ENCODE data around the gene RNF14.

Gene RNF14

DNA sequence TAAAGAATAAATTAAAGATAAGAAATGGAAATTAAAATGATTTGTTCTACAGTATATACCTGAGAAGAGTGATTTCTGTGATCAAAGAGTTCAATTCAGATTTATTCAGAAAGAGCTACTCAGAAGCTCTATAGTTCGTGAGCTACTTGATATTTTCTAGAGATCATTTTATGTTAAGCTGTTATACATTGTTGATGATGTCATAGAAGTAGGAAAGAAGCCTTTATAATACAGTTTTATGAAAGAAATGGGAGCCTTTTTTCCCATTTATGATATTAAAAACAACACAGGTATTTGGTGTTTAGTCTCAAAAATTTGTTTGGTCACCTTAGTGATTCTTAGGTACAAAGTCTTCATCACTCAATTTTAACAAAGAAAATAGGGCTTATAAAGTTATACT, 20.8 kb downstream of the RNF14 start:
- no peak for DNase-seq

DNA sequence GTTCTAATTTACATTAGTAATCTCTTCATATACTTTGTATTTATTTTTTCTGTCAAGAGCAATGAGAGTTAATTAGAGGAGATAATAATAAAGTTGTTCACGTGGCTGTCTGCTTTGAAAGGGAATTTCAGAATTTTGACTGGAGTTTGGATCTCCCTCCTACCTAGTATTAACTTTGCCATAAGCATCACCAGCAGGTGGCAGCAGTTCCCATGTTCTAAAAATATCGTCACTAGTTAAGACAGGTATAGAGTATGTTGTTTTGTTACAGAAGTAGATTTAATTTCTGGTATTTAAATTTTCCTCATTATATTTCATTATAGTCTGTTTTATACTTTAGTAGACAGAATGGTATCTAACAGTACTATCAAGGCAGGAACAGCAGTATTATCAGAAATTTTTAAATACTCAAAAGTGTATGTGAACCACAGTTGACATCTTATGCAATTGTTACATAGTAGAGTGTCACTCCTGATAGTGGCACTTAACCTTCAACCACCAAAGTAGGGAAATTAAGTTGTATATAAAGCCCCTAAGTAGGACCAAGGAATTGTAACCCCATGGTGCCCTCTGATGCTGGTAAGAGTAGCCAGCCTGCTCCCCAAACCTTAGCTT, 23.6 kb downstream of the RNF14 start:
- peak; percentile 51 for DNase-seq

DNA sequence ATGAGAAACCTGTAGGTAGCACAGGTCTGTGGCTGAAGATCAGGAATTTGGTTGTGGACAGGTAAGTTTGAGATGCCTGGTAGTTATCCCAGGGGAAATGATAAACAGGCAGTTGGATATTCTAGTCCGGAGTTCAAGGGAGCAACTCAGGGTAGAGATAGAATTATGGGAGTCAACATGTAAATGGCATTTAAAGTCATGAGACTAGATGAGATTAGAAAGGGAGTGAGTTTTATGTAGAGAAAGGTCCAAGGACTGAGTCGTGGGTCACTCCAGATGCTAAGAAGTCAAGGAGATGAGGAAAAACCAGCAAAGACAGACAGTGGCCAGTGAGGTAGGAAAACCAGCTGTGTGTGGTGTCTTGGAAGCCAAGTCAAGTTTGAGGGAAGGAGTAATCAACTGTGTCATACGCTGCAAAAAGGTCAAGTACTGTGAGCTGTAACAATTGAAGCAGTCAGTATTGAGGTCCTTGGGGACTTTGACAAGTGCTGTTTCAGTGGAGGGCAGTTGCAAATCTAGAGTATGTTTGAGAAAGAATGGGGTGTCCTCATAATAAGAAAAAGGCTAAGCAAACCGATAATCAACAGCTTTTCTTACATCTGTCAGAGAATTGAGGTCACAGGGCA, 25.7 kb downstream of the RNF14 start:
- no peak for DNase-seq

DNA sequence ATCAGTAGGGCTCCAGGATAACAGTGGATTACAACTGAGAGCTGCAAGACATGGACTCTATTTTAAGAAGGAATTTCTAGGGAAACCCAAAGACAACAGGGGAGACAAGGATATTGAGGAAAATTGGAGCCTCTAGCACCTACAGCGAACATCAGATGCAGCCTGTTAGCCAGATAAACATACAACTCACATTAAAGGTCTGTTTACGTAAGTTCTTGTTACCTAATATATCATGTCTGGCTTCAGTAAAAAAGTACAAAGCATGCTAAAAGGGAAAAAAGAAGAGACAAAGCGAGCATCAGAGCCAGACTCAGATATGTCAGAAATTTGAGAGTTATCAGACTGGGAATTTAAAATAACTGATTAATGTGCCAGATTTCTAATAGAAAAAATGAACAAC, 26.8 kb downstream of the RNF14 start:
- DNase-seq = no peak

DNA sequence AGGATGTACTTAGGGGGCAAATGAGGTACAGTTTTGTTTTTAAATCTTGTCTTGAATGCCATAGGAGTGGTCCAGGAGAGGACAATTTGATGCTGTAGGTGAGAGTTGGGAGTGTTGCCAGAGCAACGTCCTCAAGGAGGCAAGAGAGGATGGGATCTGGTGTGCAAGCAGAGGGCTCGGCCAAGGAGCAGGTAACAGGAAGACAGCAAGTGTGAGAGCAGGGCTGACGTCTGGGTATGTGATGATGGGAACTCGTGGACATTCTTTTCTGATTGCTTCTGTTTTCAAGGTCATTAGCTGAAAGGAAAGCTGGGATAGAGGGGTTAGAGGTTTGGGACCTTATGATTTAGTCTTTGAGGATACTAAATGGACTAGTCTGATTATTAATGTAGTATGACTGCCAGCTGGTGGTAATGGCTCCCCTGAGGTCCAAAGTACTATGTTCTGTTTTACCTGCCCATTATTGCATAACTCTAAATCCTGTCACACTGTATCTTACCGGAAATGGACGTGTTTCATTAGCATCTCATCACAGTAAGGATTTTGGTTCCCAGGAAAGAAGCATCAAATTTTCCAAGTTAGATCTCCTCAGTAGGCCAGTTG, 28.6 kb downstream of the RNF14 start:
- DNase-seq = no peak

DNA sequence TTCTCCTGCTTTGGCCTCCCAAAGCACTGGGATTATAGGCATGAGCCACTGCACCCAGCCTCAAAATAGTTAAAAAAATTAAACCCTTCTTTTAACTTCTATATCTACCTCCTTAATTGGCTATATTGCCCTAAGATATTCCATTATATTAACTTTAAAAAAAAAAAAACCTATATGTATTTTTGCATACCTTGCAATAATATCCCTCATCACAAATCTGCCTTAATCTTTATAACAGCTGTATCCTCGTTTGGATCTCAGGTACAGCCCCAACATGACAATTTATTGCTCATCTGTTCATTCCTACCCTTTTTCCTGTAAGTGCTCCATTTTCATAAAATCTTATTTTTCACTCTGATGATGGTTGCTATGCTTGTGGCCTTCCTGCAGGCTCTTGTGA, 31.3 kb downstream of the RNF14 start:
- DNase-seq = no peak

DNA sequence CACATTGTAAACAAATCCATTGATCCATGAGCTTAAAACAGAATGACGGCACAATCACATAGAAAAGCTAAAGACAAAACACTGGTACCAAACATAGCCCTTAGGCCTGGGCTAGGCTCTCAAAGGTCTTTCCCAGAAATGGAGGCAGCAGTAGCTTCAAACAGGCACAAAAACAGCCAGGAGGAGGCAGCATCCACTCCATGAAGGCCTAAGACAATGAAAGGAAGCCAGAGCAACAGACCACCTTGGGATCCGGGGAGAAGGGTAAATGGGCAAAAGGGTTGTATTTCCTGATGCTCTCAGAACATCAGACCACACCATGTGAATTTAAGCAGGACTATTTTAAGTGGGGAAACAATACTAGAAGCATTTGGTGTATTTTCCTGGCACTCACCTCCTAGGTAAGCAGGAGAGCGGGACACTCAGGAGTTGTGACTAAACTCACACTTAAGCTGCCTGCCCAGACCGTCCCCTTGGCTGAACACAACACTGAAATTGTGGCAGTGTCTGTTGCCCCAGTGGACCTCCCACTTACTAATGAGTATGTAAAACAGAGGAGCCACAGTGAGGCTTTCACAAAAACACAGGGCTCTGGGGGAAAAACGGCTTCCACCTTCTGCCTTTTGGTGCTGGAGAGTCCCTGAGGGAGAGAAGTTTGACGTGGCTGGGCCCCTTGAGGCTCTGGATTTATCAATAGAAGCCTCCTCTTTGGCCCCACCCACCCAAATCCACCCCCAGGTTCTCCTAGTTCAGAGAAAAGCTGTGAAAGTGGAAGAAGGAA, 32.0 kb downstream of the RNF14 start:
- DNase-seq = no peak

DNA sequence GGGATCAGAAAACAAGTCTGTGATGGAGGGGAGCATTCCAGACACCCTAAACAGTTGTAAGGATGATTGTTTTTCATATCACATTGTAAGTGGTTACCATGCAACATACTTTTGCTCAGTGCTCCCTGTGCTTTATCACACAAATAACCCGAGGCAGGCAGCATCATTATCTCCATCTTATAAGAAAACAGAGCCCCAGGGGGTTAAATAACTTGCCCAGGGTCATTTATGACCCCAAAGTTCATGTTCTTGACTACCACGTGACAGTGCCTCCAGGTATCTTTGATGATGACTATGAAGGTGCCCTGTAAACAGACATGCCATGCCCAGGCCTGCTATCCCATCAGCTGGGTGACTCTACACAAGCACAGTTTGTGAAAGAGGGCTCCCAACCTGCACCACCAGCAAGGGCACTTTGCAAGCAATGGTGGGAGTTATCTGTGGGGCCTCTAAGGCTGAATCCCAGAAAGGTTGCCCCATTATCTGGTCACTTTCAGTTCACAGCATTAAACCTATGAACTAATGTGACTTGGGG, 34.4 kb downstream of the RNF14 start:
- DNase-seq = no peak

DNA sequence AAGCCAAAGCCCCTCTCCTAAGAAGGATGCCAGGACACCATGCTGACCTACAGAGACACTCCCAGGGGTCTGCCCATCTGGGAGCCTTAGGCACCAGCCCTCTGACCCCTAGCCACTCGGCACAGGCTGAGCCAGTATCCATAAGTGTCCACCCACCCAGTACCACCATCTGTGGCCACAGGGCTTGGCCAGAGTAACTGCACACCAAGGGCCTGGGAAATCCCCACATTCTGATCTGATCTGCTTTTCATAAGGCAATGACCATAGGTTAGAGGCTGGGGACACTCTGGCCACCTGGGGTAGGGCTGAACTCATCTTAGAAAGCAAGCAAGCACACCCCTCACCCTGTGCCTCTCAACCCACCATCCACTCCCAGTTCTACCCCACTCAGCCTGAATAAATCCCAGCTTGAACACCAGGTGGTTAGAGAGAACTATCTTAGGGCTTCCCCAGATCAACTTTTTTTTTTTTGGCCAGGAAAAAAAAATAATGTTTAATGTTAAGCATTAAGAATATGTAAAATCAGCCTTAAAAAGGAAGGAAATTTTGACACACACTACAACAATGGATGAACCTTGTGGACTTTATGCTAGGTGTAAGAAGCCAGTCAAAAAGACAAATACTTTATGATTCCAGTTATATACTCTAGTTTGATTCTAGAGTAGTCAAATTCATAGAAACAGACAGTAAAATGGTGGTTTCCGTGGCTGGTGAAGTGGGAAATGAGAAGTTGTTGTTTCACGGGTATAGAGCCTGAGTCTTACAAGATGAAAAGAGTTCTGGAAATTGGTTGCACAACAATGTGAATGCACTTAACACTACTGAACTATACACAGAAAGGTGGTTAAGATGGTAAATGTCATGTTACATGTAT, 37.7 kb downstream of the RNF14 start:
- DNase-seq = no peak

DNA sequence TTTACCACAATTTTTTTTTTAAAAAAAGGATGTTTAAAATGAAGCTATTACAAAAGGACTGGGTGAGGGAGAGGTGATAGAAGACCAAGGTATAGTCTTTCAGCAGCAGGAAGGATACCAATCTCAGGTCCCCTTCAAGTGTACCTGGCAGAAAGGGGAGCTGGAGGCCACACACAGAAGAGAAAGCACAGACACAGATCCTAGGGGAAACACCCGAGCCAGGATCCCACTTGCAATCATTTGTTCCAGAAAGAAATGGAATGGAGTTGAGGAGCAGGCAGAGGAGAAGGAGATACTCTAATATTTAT, 38.3 kb downstream of the RNF14 start:
- DNase-seq = no peak

DNA sequence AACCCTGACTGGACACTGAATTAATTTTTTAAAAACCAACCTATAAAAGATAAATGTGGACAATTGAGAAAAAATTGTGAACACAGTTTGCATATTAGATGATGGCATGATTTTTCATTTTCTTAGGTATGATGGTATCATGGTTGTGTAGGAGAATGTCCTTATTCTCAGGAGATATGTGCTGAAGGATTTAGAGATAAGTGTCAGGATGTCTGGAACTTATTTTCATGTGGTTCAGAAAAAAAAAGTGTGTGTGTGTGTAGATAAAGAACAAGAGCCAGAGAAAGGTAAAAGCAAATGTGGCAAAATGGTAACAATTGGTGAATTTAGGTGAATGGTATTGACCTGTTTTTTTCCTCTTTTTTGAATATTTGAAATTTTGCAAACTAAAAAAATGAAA, 39.9 kb downstream of the RNF14 start:
- DNase-seq = no peak

DNA sequence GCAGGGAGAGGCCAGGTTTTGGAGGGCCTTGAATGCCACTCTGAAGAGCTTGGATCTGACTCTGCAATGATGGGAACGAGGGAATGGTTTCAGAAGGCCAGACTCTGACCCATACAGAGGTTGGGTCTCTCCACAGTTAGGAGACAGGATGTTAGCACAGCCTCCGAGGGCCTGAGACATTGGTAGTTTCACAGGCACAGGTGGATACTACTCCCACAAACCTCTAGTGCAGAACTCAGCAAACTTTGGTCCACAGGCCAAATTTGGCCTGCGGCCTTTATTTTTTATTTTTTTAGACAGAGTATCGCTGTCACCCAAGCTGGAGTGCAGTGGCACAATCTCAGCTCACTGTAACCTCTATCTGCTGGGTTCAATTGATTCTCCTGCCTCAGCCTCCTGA, 41.0 kb downstream of the RNF14 start:
- no peak for DNase-seq

DNA sequence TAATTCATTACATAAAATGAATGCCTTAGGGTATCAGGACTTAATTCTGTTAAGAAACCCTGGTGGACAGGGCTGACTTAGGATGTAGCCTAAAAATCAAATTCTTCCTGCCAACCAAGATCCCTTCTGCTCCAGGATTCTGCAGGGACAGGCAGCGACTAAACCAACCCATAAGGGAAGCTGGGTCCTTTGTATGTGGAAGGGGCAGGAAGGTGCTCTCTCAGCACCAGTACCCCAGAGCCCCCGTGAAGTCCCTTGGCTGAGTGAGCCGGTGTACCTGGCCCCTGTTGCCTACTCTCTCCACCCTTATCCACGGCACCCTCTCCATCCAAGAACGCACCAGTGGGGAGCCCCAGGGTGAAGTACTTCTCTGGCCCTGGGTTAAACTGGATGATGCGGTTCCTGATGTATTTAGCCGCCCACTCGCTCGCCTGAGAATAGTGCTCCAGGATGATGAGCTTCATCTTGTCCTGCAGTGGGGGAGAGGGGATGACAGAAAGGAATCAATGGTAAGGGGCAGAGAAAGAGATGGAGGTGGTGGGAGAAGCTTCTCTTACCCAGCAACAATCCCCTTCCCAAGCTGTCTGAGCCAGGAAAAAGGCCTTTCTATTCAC, 42.8 kb downstream of the RNF14 start:
- no peak for DNase-seq

DNA sequence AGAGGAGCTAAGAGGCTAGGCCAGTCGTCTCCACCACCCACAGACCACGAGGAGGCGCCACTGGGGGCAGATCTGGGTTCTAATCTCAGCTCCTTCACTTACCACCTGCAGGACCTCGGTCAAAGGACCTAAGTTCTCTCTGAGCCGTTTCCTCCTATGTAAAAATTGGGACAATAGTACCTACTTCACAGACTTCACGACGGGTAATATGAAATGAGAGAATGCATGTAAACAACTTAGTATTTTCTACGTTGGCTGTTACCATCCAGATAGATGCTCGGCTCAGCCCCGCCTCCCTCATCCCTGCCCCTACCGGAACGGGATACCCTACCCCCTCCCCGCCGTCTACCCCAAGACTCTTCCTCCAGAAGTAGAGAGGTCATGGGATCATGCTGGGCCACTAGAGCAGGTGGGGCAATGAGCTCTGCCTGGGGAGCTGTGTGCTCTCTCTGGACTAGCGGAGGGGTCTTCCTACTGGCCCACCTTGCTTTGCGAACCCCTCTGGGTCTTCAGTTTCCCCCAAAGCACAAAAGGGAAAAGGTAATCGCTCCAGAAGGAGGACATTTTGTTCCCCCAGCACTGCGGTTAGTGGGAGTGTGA, 43.4 kb downstream of the RNF14 start:
- DNase-seq = peak; percentile 36

DNA sequence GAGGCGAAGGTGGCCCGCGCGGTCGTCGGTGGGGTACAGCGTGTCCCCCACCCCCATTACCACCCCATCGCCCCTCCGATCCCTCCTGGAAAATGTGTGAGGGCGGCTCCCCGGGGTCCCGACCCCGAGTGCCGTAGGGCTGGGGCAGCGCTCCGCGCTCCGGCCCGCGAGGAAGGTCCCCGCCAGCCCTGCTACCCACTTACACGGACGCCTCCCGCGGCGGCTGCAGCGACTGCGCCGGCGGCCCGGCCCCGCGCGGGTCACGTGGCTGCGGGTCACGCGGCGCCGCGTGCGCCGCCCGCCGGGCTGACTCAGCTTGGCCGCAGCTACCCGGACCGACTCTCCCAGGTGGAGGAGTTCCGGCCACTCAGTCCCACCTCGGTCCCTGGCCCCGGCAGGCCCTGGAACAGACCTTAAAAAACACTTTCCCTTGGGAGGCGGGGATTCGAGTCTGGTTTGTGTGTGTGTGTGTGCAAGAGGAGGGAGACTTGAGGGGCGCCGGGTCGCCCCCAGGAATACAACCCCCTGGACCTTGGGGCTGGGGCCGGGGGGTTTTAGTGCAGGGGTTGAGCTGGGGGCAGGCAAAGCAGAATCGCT, 44.0 kb downstream of the RNF14 start, which contains the start of gene GNPDA1:
TSS of gene GNPDA1 (minus strand) at position 236 of the 597 bp plus-strand sequence. CDS start 992 bp downstream, outside the sequence.
- DNase-seq = peak; percentile 62

DNA sequence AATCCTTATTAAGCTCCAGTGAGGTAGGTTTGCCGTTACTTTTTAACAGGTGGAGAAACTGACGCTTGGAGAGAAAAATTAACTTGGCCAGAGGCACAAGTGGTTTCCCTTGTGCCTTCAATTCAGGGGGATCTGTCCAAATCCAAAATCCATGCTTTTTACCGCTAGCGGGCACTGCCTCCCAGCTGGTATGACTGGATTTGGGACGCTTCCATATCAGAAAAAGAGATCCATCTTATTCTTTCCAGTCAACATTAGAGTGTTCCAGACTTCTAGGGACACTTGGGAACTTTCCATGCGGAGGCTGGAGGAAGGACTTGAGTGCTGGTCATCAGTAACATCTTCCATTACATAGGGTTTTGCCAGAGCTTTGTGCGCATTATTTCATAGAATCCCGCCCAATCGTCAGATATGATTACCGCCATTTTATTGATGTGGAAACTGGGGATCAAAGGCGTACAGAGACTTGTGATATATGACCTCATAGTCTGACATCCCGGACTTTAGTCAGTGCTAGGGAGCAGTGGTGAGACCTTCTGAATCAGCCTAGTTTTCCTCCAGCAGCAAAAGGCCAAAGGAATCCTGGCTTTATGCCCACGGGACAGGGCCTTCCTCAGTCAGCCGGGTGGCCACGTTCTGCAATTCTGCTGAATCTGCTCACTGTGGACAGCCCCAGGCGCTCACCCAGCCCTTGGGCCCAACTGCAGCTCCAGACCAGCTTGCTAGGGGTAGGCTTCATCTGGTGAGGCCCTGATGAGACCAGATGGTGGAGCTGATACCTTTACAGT, 45.0 kb downstream of the RNF14 start:
- no peak for DNase-seq

DNA sequence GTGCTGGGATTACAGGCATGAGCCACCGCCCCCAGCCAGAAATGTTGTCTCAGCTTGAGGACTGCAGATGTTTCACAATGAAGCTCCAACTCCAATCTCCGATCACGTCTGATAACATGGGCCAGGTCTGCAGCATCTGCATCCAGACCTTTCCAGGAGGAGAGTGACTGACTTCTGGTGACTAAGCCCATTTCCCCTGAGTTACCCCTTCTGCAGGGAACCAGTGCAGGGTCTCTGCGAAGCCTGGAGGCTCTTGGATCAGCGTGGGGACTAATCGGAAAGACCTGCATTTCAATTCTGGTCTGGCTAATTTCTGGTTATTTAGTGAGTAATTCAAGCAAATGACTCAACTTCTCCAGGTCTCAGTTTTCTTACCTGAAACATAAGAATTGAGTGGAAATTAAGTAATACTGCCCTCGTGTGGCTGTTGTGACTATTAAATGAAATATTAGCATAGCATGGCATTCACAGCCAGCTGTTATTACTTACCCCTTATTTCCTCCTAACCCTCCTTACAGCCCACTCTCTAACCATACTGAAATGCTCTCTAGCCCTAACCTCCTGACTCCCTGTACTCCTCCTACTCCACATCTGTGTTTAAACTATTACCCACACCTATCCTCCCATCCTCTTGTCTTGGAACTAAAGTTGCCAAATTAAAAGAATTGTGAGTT, 46.1 kb downstream of the RNF14 start:
- DNase-seq = peak; percentile 8

DNA sequence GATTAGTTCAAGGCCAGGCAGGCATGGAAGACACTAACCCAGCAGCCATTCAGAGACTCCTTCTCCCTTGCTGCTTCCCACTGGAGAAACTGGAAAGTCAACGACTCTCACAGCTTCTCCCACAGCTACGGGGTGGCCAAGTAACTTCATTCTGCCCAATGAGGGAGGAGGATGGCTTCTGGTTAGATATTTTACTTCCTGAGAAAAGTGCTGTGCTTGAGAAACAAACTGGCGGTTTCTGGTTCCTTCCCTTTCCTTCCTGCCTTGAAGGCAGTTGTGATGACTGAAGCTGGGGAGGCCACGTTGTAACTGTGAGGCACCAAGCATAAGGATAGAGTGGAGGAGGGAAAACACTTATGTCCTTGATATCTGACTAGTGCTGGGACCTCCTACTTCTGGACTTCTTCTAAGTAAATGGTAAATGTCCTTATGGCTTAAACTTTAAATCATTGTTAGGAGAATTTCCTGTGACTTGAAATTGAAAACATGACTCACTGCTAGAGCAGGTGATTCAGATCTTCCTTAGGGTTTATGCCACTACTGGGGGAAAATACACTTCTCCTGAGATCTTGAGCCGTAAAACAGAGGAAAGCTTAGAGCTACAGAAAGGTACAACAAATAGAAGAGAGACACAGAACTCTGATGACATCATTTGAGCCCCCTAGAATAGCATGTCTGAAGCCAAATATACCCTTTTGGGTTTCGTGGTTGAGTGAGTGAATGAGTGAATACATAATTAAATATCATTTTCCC, 47.1 kb downstream of the RNF14 start:
- DNase-seq = peak; percentile 24

DNA sequence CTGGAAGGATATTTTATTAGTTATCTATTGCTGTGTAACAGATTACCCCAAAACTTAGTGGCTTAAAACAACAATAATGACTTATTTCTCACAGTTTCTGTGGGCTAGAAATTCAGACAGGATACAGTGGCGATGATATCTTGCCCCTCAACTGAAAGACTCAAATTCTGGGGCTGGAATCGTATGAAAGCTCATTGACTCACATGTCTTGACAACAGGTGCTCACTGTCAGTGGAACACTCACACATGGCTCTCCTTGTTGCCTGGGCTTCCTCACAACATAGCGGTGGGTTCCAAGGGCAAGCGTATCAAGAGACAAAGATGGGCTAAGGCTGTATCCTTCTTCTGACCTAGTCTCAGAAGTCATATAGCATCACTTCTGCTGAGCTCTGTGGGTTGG, 47.7 kb downstream of the RNF14 start:
- no peak for DNase-seq
